Fibroblast of lung (primary cell): ENCODE measurements around the gene OR13C4. TPM values are rescaled to one million over a fixed set of nuclear protein-coding genes. Genes with fewer than 3 reads are reported as not detected.

ENCODE experiments used
- DNase-seq, 2 donors: peaks; one replicate each; pipeline versions ENCODE4 v3.0.0 to v3.0.0-alpha.2; 2010; ENCODE audit warnings: low read depth in 2 of 2
- H2AFZ ChIP-seq: 2 replicates; pipeline ENCODE4 v1.5.1; 2012; ENCODE audit warnings: low read length, control low read depth, inconsistent platforms
- H3K27ac ChIP-seq: 2 replicates; pipeline ENCODE4 v1.5.1; 2011; ENCODE audit warnings: low read length, control low read depth; ENCODE audit not compliant: insufficient read depth
- H3K27me3 ChIP-seq: 2 replicates; pipeline ENCODE4 v1.5.1; 2011; ENCODE audit warnings: mild to moderate bottlenecking, low read length; ENCODE audit not compliant: control insufficient read depth, insufficient read depth
- H3K36me3 ChIP-seq: 2 replicates; pipeline ENCODE4 v1.5.1; 2011; ENCODE audit warnings: low read length; ENCODE audit not compliant: control insufficient read depth, insufficient read depth
- H3K4me1 ChIP-seq: 2 replicates; pipeline ENCODE4 v1.5.1; 2011; ENCODE audit warnings: low read length; ENCODE audit not compliant: control insufficient read depth, insufficient read depth; ENCODE audit errors: extremely low read depth
- H3K4me2 ChIP-seq: 2 replicates; pipeline ENCODE4 v1.5.1; 2011; ENCODE audit warnings: low read length, control low read depth; ENCODE audit not compliant: insufficient read depth; ENCODE audit errors: extremely low read depth
- H3K4me3 ChIP-seq, 4 experiments: fragments of 200-600 bp in 1 of 4; sonication (generic) in 1 of 4; replicated peaks in 1 of 4; 2 replicates each; pipeline ENCODE4 v1.5.1; 2011 to 2016; ENCODE audit warnings: low read length in 4 of 4, low read depth in 3 of 4, mild to moderate bottlenecking in 3 of 4, control low read depth in 2 of 4, inconsistent platforms in 1 of 4, mixed read lengths in 1 of 4; ENCODE audit not compliant: insufficient read depth in 1 of 4; ENCODE audit errors: control extremely low read depth in 1 of 4
- H3K79me2 ChIP-seq: 2 replicates; pipeline ENCODE4 v1.5.1; 2012; ENCODE audit warnings: mild to moderate bottlenecking, low read length, inconsistent platforms; ENCODE audit not compliant: control insufficient read depth, insufficient read depth
- H3K9ac ChIP-seq: 2 replicates; pipeline ENCODE4 v1.5.1; 2011; ENCODE audit warnings: mild to moderate bottlenecking, low read length, control low read depth; ENCODE audit not compliant: insufficient read depth
- H3K9me3 ChIP-seq: 2 replicates; pipeline ENCODE4 v1.5.1; 2012; ENCODE audit warnings: low read depth, low read length; ENCODE audit not compliant: control insufficient read depth, insufficient read depth
- H4K20me1 ChIP-seq: 2 replicates; pipeline ENCODE4 v1.5.1; 2011; ENCODE audit warnings: low read length; ENCODE audit not compliant: control insufficient read depth, insufficient read depth; ENCODE audit errors: extremely low read depth
- CTCF ChIP-seq, 2 donors: IDR thresholded peaks in 1 of 2; conservative IDR thresholded peaks in 1 of 2; 1 replicate in 1 of 2; 2 replicates in 1 of 2; pipeline ENCODE4 v1.5.1; 2011 to 2012; ENCODE audit warnings: low read length in 2 of 2, control low read depth in 1 of 2, inconsistent platforms in 1 of 2, low read depth in 1 of 2, mild to moderate bottlenecking in 1 of 2
- EZH2 ChIP-seq: IDR thresholded peaks from 2 replicates; pipeline ENCODE4 v1.5.1; 2012; ENCODE audit warnings: low read length, control low read depth, mild to moderate bottlenecking; ENCODE audit errors: missing control alignments
- polyA minus RNA-seq: library from RNA; depleted of rRNA, polyadenylated mRNA; stranded (reverse); fragments of >200 nt; gene quantifications from 2 replicates; pipeline ENCODE4 v1.2.3, GENCODE V29; 2011; ENCODE audit warnings: low replicate concordance
- polyA plus RNA-seq, 2 donors: library from polyadenylated mRNA; depleted of rRNA in 1 of 2; stranded (reverse) in 1 of 2; unstranded in 1 of 2; fragments of >200 nt; gene quantifications; 2 replicates each; pipeline ENCODE4 v1.2.1, GENCODE V29; 2011 to 2012; ENCODE audit warnings: missing spikeins in 1 of 2
- total RNA-seq: library from RNA; depleted of rRNA; stranded (reverse); fragments of >200 nt; gene quantifications from 2 replicates; pipeline ENCODE4 v1.2.1, GENCODE V29; 2014

Gene OR13C4
- total RNA-seq (not detected in 2 replicates), polyA plus RNA-seq (not detected in 2 replicates), polyA minus RNA-seq (not detected in 2 replicates)
- polyA plus RNA-seq (2012): not detected in 2 replicates

- Histone ChIP-seq H4K20me1 (no peaks in the 10 kb centered on the region), H2AFZ (no peak within 1 kb of the TSS), H3K4me3 (no peak within 1 kb of the TSS), H3K4me1 (no peaks in the 10 kb centered on the region), H3K27me3 (no peaks in the 10 kb centered on the region), H3K27ac (no peak within 1 kb of the TSS), H3K9me3 (no peaks in the 10 kb centered on the region), H3K9ac (no peak within 1 kb of the TSS), H3K79me2 (no peaks in the 10 kb centered on the region), H3K36me3 (no peaks in the 10 kb centered on the region), H3K4me2 (no peak within 1 kb of the TSS)
- TF ChIP-seq CTCF (conservative IDR thresholded peaks at IDR 0.05 in 1 of 2, IDR thresholded peaks at IDR 0.05 in 1 of 2; ENCODE audit: low read depth in 1 of 2, low read length in 2 of 2): no peak
- TF ChIP-seq EZH2: no peak
- DNase-seq: no peak
These were observed at the start of gene OR13C4 for GRCh38 chr9:104527109-104527508. Gene OR13C4, minus strand, starts transcription at chr9:104527209. Its CDS starts 0 bp downstream, at chr9:104527209.

- H3K9me3 ChIP-seq: no peaks in the 10 kb centered on the region
- no peaks in the 10 kb centered on the region for H3K79me2 ChIP-seq
- H3K4me2 ChIP-seq: no peak overlapping the region
- no peaks in the 10 kb centered on the region for H4K20me1 ChIP-seq
- H3K4me1 ChIP-seq: no peaks in the 10 kb centered on the region
- DNase-seq: no peak
- H3K27me3 ChIP-seq: no peaks in the 10 kb centered on the region
- no peak overlapping the region for H2AFZ ChIP-seq
- H3K4me3 ChIP-seq: no peak overlapping the region
- TF ChIP-seq EZH2 (no peak), CTCF (conservative IDR thresholded peaks at IDR 0.05 in 1 of 2, IDR thresholded peaks at IDR 0.05 in 1 of 2; ENCODE audit: low read depth in 1 of 2, low read length in 2 of 2) (no peak)
- H3K36me3 ChIP-seq: no peaks in the 10 kb centered on the region
- H3K9ac ChIP-seq: no peak overlapping the region
- H3K27ac ChIP-seq: no peak overlapping the region
These were observed 48.4 kb upstream of the OR13C4 start for GRCh38 chr9:104575456-104575855.

GRCh38 chr9:104572612-104573011 is 45.6 kb upstream of the OR13C4 start:
- no peak overlapping the region for H3K4me3 ChIP-seq
- DNase-seq: no peak
- no peaks in the 10 kb centered on the region for H3K4me1 ChIP-seq
- H3K27ac ChIP-seq: no peak overlapping the region
- no peaks in the 10 kb centered on the region for H4K20me1 ChIP-seq
- no peak overlapping the region for H3K4me2 ChIP-seq
- H2AFZ ChIP-seq: no peak overlapping the region
- no peaks in the 10 kb centered on the region for H3K79me2 ChIP-seq
- H3K27me3 ChIP-seq: no peaks in the 10 kb centered on the region
- H3K9ac ChIP-seq: no peak overlapping the region
- no peaks in the 10 kb centered on the region for H3K9me3 ChIP-seq
- H3K36me3 ChIP-seq: no peaks in the 10 kb centered on the region
- no peak for TF ChIP-seq EZH2
- TF ChIP-seq CTCF (conservative IDR thresholded peaks at IDR 0.05 in 1 of 2, IDR thresholded peaks at IDR 0.05 in 1 of 2; ENCODE audit: low read depth in 1 of 2, low read length in 2 of 2): no peak
